WTC11 (cell line): ENCODE data around the gene FAHD2A.
"Not testable (repeated sequence)": the region's sequence is repeated elsewhere in the genome, so short reads cannot be mapped to it uniquely, and the experiment has no call there.

Experiments used
- CREB1 ChIP-seq: sonication (generic); formaldehyde crosslinking; IDR thresholded peaks from 2 replicates; pipeline ENCODE4 v1.8.0; 2023; ENCODE audit warnings: mild to moderate bottlenecking, missing genetic modification reagents
- FOXJ3 ChIP-seq: sonication (generic); formaldehyde crosslinking; IDR thresholded peaks from 2 replicates; pipeline ENCODE4 v1.9.0; 2021; ENCODE audit warnings: missing genetic modification reagents, mild to moderate bottlenecking, borderline replicate concordance
- MYBL2 ChIP-seq: sonication (generic); formaldehyde crosslinking; IDR thresholded peaks from 2 replicates; pipeline ENCODE4 v1.8.1; 2023; ENCODE audit warnings: mild to moderate bottlenecking, moderate library complexity, missing genetic modification reagents
- RELA ChIP-seq: sonication (generic); formaldehyde crosslinking; IDR thresholded peaks from 2 replicates; pipeline ENCODE4 v1.8.1; 2022; ENCODE audit warnings: missing genetic modification reagents, mild to moderate bottlenecking, borderline replicate concordance
- TCF7 ChIP-seq: sonication (generic); formaldehyde crosslinking; IDR thresholded peaks from 2 replicates; pipeline ENCODE4 v1.8.0; 2022; ENCODE audit warnings: mild to moderate bottlenecking, low read depth, missing genetic modification reagents, moderate library complexity
- ZNF423 ChIP-seq: fragments of 250-450 bp; sonication (Bioruptor Pico); IDR thresholded peaks from 2 replicates; pipeline ENCODE4 v2.1.2; 2022; ENCODE audit warnings: mild to moderate bottlenecking, moderate library complexity
- TF ChIP-seq, protein P1 (sequence below): fragments of 200-600 bp; IDR thresholded peaks from 2 replicates; pipeline ENCODE4 v1.8.0; 2022; ENCODE audit warnings: antibody characterized with exemption
- TF ChIP-seq, protein P2 (sequence below): sonication (generic); formaldehyde crosslinking; IDR thresholded peaks from 2 replicates; pipeline ENCODE4 v1.8.1; 2023; ENCODE audit warnings: mild to moderate bottlenecking, missing genetic modification reagents, moderate library complexity
- TF ChIP-seq, protein P3 (sequence below): sonication (generic); formaldehyde crosslinking; IDR thresholded peaks from 2 replicates; pipeline ENCODE4 v1.8.1; 2023; ENCODE audit warnings: mild to moderate bottlenecking, moderate library complexity, missing genetic modification reagents
- TF ChIP-seq, protein P4 (sequence below): sonication (generic); formaldehyde crosslinking; IDR thresholded peaks from 2 replicates; pipeline ENCODE4 v1.8.1; 2023; ENCODE audit warnings: mild to moderate bottlenecking, missing genetic modification reagents, borderline replicate concordance
- TF ChIP-seq, protein P5 (sequence below): sonication (generic); formaldehyde crosslinking; IDR thresholded peaks from 2 replicates; pipeline ENCODE4 v1.8.0; 2022; ENCODE audit warnings: mild to moderate bottlenecking, missing genetic modification reagents
- TF ChIP-seq, protein P6 (sequence below): sonication (generic); formaldehyde crosslinking; IDR thresholded peaks from 2 replicates; pipeline ENCODE4 v1.8.1; 2023; ENCODE audit warnings: mild to moderate bottlenecking, missing genetic modification reagents

DNA sequence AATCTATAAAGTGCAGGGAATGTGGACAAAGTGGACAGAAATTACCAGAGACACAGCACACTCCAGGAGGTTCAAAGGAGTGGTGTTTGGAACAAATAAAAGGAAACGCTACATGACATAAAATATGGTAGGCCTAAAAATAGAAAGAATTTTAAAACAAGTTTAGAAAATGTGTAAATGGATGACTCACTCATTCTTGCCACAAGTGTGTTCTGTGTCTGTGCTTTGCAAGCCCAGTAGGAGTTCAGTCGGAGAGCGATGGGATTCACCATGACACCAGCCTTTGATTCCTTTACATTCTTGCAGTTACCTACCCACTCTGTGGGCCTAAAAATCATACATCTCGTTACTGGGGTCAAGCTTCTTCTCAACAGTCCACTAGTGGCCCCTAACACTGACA is 30.9 kb downstream of the FAHD2A start:
- not testable (repeated sequence) for TF ChIP-seq ZNF423 (CRISPR knock-in tag); FOXJ3 (CRISPR knock-in tag); RELA (CRISPR knock-in tag); CREB1 (CRISPR knock-in tag); MYBL2; TCF7 (CRISPR knock-in tag)
- TF ChIP-seq, protein P1, sequence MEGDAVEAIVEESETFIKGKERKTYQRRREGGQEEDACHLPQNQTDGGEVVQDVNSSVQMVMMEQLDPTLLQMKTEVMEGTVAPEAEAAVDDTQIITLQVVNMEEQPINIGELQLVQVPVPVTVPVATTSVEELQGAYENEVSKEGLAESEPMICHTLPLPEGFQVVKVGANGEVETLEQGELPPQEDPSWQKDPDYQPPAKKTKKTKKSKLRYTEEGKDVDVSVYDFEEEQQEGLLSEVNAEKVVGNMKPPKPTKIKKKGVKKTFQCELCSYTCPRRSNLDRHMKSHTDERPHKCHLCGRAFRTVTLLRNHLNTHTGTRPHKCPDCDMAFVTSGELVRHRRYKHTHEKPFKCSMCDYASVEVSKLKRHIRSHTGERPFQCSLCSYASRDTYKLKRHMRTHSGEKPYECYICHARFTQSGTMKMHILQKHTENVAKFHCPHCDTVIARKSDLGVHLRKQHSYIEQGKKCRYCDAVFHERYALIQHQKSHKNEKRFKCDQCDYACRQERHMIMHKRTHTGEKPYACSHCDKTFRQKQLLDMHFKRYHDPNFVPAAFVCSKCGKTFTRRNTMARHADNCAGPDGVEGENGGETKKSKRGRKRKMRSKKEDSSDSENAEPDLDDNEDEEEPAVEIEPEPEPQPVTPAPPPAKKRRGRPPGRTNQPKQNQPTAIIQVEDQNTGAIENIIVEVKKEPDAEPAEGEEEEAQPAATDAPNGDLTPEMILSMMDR: not testable (repeated sequence)
- TF ChIP-seq, protein P2, sequence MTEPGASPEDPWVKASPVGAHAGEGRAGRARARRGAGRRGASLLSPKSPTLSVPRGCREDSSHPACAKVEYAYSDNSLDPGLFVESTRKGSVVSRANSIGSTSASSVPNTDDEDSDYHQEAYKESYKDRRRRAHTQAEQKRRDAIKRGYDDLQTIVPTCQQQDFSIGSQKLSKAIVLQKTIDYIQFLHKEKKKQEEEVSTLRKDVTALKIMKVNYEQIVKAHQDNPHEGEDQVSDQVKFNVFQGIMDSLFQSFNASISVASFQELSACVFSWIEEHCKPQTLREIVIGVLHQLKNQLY (CRISPR knock-in tag): not testable (repeated sequence)
- TF ChIP-seq, protein P3, sequence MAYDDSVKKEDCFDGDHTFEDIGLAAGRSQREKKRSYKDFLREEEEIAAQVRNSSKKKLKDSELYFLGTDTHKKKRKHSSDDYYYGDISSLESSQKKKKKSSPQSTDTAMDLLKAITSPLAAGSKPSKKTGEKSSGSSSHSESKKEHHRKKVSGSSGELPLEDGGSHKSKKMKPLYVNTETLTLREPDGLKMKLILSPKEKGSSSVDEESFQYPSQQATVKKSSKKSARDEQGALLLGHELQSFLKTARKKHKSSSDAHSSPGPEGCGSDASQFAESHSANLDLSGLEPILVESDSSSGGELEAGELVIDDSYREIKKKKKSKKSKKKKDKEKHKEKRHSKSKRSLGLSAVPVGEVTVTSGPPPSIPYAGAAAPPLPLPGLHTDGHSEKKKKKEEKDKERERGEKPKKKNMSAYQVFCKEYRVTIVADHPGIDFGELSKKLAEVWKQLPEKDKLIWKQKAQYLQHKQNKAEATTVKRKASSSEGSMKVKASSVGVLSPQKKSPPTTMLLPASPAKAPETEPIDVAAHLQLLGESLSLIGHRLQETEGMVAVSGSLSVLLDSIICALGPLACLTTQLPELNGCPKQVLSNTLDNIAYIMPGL: not testable (repeated sequence)
- TF ChIP-seq, protein P4, sequence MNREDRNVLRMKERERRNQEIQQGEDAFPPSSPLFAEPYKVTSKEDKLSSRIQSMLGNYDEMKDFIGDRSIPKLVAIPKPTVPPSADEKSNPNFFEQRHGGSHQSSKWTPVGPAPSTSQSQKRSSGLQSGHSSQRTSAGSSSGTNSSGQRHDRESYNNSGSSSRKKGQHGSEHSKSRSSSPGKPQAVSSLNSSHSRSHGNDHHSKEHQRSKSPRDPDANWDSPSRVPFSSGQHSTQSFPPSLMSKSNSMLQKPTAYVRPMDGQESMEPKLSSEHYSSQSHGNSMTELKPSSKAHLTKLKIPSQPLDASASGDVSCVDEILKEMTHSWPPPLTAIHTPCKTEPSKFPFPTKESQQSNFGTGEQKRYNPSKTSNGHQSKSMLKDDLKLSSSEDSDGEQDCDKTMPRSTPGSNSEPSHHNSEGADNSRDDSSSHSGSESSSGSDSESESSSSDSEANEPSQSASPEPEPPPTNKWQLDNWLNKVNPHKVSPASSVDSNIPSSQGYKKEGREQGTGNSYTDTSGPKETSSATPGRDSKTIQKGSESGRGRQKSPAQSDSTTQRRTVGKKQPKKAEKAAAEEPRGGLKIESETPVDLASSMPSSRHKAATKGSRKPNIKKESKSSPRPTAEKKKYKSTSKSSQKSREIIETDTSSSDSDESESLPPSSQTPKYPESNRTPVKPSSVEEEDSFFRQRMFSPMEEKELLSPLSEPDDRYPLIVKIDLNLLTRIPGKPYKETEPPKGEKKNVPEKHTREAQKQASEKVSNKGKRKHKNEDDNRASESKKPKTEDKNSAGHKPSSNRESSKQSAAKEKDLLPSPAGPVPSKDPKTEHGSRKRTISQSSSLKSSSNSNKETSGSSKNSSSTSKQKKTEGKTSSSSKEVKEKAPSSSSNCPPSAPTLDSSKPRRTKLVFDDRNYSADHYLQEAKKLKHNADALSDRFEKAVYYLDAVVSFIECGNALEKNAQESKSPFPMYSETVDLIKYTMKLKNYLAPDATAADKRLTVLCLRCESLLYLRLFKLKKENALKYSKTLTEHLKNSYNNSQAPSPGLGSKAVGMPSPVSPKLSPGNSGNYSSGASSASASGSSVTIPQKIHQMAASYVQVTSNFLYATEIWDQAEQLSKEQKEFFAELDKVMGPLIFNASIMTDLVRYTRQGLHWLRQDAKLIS (CRISPR knock-in tag): not testable (repeated sequence)
- TF ChIP-seq, protein P5, sequence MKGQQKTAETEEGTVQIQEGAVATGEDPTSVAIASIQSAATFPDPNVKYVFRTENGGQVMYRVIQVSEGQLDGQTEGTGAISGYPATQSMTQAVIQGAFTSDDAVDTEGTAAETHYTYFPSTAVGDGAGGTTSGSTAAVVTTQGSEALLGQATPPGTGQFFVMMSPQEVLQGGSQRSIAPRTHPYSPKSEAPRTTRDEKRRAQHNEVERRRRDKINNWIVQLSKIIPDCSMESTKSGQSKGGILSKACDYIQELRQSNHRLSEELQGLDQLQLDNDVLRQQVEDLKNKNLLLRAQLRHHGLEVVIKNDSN (CRISPR knock-in tag): not testable (repeated sequence)
- TF ChIP-seq, protein P6, sequence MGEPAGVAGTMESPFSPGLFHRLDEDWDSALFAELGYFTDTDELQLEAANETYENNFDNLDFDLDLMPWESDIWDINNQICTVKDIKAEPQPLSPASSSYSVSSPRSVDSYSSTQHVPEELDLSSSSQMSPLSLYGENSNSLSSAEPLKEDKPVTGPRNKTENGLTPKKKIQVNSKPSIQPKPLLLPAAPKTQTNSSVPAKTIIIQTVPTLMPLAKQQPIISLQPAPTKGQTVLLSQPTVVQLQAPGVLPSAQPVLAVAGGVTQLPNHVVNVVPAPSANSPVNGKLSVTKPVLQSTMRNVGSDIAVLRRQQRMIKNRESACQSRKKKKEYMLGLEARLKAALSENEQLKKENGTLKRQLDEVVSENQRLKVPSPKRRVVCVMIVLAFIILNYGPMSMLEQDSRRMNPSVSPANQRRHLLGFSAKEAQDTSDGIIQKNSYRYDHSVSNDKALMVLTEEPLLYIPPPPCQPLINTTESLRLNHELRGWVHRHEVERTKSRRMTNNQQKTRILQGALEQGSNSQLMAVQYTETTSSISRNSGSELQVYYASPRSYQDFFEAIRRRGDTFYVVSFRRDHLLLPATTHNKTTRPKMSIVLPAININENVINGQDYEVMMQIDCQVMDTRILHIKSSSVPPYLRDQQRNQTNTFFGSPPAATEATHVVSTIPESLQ (CRISPR knock-in tag): not testable (repeated sequence)
